Hepatocyte (in vitro differentiated cells): Measurements from ENCODE around the gene PCDHGA8.

Experiments used
- EZH2 ChIP-seq: fragments of 200-600 bp; sonication (generic); IDR thresholded peaks from 2 replicates; pipeline ENCODE4 v1.6.1; 2016; ENCODE audit warnings: antibody characterized with exemption, mild to moderate bottlenecking, borderline replicate concordance
- EZH2phosphoT487 ChIP-seq: fragments of 200-600 bp; sonication (generic); IDR thresholded peaks from one replicate; pipeline ENCODE4 v1.6.1; 2018; ENCODE audit warnings: antibody characterized with exemption, mild to moderate bottlenecking, low read depth, moderate library complexity; ENCODE audit not compliant: unreplicated experiment, severe bottlenecking
- TF ChIP-seq, protein P1 (sequence below): fragments of 200-600 bp; sonication (generic); IDR thresholded peaks from 2 replicates; pipeline ENCODE4 v1.5.1; 2016; ENCODE audit warnings: antibody characterized with exemption, mild to moderate bottlenecking; ENCODE audit not compliant: poor library complexity

DNA sequence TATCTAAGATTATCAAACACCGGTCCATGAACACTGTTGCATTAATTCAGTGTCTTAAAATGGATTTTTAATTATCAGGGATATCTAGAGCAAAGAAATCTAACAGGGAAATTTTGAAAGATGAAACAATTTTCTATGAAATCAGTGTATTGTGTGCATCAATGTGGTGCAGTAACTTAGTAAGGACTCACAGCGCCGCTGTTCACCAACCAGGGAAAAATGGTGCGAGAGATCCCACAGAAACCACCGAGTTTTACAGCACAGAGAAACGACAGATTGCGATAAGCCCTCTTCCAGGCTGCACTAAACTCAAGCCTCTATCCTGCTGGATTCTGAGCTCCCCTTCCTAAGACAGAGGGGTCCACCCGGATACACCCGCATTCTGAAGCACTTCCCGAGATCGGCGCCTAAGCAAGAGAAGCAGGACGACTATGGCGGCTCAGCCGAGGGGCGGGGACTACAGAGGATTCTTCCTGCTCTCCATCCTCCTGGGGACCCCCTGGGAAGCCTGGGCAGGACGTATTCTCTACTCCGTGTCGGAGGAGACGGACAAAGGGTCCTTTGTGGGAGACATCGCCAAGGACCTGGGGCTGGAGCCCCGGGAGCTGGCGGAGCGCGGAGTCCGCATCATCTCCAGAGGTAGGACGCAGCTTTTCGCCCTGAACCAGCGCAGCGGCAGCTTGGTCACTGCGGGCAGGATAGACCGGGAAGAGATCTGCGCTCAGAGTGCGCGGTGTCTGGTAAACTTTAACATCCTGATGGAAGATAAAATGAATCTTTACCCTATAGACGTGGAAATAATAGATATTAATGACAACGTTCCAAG lies 9.8 kb upstream of the PCDHGA8 start, which contains the start of gene PCDHGA7:
- TF ChIP-seq, protein P1, sequence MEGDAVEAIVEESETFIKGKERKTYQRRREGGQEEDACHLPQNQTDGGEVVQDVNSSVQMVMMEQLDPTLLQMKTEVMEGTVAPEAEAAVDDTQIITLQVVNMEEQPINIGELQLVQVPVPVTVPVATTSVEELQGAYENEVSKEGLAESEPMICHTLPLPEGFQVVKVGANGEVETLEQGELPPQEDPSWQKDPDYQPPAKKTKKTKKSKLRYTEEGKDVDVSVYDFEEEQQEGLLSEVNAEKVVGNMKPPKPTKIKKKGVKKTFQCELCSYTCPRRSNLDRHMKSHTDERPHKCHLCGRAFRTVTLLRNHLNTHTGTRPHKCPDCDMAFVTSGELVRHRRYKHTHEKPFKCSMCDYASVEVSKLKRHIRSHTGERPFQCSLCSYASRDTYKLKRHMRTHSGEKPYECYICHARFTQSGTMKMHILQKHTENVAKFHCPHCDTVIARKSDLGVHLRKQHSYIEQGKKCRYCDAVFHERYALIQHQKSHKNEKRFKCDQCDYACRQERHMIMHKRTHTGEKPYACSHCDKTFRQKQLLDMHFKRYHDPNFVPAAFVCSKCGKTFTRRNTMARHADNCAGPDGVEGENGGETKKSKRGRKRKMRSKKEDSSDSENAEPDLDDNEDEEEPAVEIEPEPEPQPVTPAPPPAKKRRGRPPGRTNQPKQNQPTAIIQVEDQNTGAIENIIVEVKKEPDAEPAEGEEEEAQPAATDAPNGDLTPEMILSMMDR: no peak
- TF ChIP-seq EZH2 (no peak), EZH2phosphoT487 (no peak)
